Astrocyte of the cerebellum (primary cell): ENCODE results near the gene OPN1SW.

Experiments used
- DNase-seq: peaks from one replicate; pipeline ENCODE4 v3.0.0-alpha.2; 2011; ENCODE audit warnings: low read depth
- H3K4me3 ChIP-seq: 2 replicates; pipeline ENCODE4 v1.5.1; 2011; ENCODE audit warnings: mild to moderate bottlenecking, low read depth, low read length, moderate library complexity
- CTCF ChIP-seq: IDR thresholded peaks from 2 replicates; pipeline ENCODE4 v1.5.1; 2012; ENCODE audit warnings: low read length, low read depth, moderate library complexity, mild to moderate bottlenecking; ENCODE audit errors: missing control alignments
- in situ Hi-C: cut with HindIII; loops from 2 replicates; pipeline ENCODE4 v1.10.0; 2017; ENCODE audit warnings: low sequenced_read_pairs

The OPN1SW gene

GRCh38 chr7:128811631-128812430 is 36.2 kb upstream of the OPN1SW start:
- in situ Hi-C loops, result no loop called here
- no peak for TF ChIP-seq CTCF

GRCh38 chr7:128810997-128811396 is 35.4 kb upstream of the OPN1SW start:
- no peak overlapping the region for H3K4me3 ChIP-seq
- in situ Hi-C loops, result no loop called here
- no peak for TF ChIP-seq CTCF
- DNase-seq, result no peak

More at GRCh38 chr7:128811631-128812430, 36.2 kb upstream of the OPN1SW start:
- no peak for DNase-seq
- no peak overlapping the region for H3K4me3 ChIP-seq

GRCh38 chr7:128810473-128810872 is 34.9 kb upstream of the OPN1SW start:
- in situ Hi-C loops, result no loop called here
- H3K4me3 ChIP-seq, result no peak overlapping the region
- TF ChIP-seq CTCF, result no peak
- no peak for DNase-seq

GRCh38 chr7:128809363-128809762 is 33.8 kb upstream of the OPN1SW start:
- H3K4me3 ChIP-seq, result no peak overlapping the region
- in situ Hi-C loops, result no loop called here
- no peak for DNase-seq
- no peak for TF ChIP-seq CTCF

GRCh38 chr7:128807191-128807590 is 31.6 kb upstream of the OPN1SW start:
- no peak for DNase-seq
- TF ChIP-seq CTCF, result no peak
- no peak overlapping the region for H3K4me3 ChIP-seq
- in situ Hi-C loops, result no loop called here

GRCh38 chr7:128805225-128805624 is 29.6 kb upstream of the OPN1SW start:
- no peak for DNase-seq
- TF ChIP-seq CTCF, result no peak
- in situ Hi-C loops, result no loop called here
- H3K4me3 ChIP-seq, result no peak overlapping the region
